Measurements from ENCODE around the gene CCNE1. TPM values are rescaled to one million over a fixed set of nuclear protein-coding genes. Genes with fewer than 3 reads are reported as not detected.
A peak's percentile ranks its signal among the peaks of the same experiment; 100 is the strongest.

Gene CCNE1
- polyA plus RNA-seq, 1 of the 3 experiments (the other 2 are of a cell fraction) = 8.9 TPM

DNA sequence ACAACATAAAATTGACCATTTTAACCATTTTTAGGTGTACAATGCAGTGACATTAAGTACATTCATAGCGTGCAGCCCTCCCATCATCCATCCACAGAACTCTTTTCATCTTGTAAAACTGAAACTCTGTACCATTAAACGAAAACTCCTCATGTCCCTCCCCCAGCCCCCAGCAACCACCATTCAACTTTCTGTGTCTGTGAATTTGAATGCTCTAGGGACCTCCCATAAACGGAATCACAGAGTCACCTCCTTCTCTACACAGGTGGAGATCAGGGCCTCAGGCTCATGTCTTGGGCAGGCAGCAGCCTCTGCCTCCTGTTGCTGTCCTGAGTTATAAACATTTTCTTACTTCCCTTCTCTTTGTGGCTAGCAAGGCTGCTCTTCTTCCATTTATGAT lies 7.3 kb upstream of the CCNE1 start:
- H2AFZ ChIP-seq (ENCODE audit: low read depth) = no peak overlapping the region
- H3K9ac ChIP-seq = no peak overlapping the region
- WGBS (ENCODE audit: low lambda C conversion rate) = 49% methylated on average over 3 of the region's 3 CpGs
- H3K9me3 ChIP-seq = no peaks in the 10 kb centered on the region
- H4K20me1 ChIP-seq (ENCODE audit: insufficient read depth) = no peaks in the 10 kb centered on the region
- ChIA-PET POLR2A (no interaction called here), CTCF (interaction anchor here (1.0 kb wide), 1 partner anchor 88 kb away, joined by 4 read pairs; no protein-coding TSS in a partner anchor)
- H3F3A ChIP-seq (replicated peaks; ENCODE audit: insufficient read depth) = no peaks in the 10 kb centered on the region
- no peaks in the 10 kb centered on the region for H3K27me3 ChIP-seq (ENCODE audit: insufficient read depth)
- DNase-seq = no peak
- TF ChIP-seq EZH2phosphoT487 (IDR thresholded peaks at IDR 0.05; ENCODE audit: borderline replicate concordance, low read depth) = no peak
- TF ChIP-seq SIN3A (IDR thresholded peaks at IDR 0.05; ENCODE audit: borderline replicate concordance, low read depth, low read length) = no peak
- no peak for TF ChIP-seq POLR2AphosphoS5 (IDR thresholded peaks at IDR 0.05; ENCODE audit: low read depth, low read length)
- H3K79me2 ChIP-seq (ENCODE audit: insufficient read depth) = no peaks in the 10 kb centered on the region
- H3K4me2 ChIP-seq = no peak overlapping the region
- no peaks in the 10 kb centered on the region for H3K36me3 ChIP-seq (replicated peaks in 1 of 2; ENCODE audit: control insufficient read depth in 1 of 2, insufficient read depth in 2 of 2, low read length in 1 of 2)
- no peak overlapping the region for H3K4me3 ChIP-seq (ENCODE audit: low read depth in 2 of 2, low read length in 1 of 2)
- H3K9me2 ChIP-seq = no peaks in the 10 kb centered on the region
- H3K27ac ChIP-seq (ENCODE audit: low read depth in 2 of 2, low read length in 1 of 2) = no peak overlapping the region
- H3K4me1 ChIP-seq (ENCODE audit: control insufficient read depth in 1 of 2, insufficient read depth in 2 of 2, low read depth in 1 of 2, low read length in 1 of 2) = peaks cover 0 to 19% of the 10 kb centered on the region in 2 experiments; a peak in 1 of 4 replicates

GRCh38 chr19:29805031-29805965 lies 6.5 kb upstream of the CCNE1 start:
- WGBS (ENCODE audit: low lambda C conversion rate) = 85% methylated on average over 16 of the region's 18 CpGs
- ChIA-PET POLR2A (no interaction called here), CTCF (no interaction called here)
- Histone ChIP-seq H3K4me3 (ENCODE audit: low read depth in 2 of 2, low read length in 1 of 2) (no peak overlapping the region), H3K9me3 (no peaks in the 10 kb centered on the region), H3K27ac (ENCODE audit: low read depth in 2 of 2, low read length in 1 of 2) (peak overlapping the region in 1 of 2 experiments; percentile 53; a peak in 2 of 4 replicates), H3K4me2 (no peak overlapping the region), H3K9ac (no peak overlapping the region), H3K79me2 (ENCODE audit: insufficient read depth) (no peaks in the 10 kb centered on the region), H3K27me3 (ENCODE audit: insufficient read depth) (no peaks in the 10 kb centered on the region), H4K20me1 (ENCODE audit: insufficient read depth) (no peaks in the 10 kb centered on the region), H3K36me3 (replicated peaks in 1 of 2; ENCODE audit: control insufficient read depth in 1 of 2, insufficient read depth in 2 of 2, low read length in 1 of 2) (no peaks in the 10 kb centered on the region), H3F3A (replicated peaks; ENCODE audit: insufficient read depth) (no peaks in the 10 kb centered on the region), H3K9me2 (no peaks in the 10 kb centered on the region), H2AFZ (ENCODE audit: low read depth) (peak overlapping the region; percentile 2; the same call in 1 of the 2 replicates), H3K4me1 (ENCODE audit: control insufficient read depth in 1 of 2, insufficient read depth in 2 of 2, low read depth in 1 of 2, low read length in 1 of 2) (peaks cover 0 to 19% of the 10 kb centered on the region in 2 experiments; a peak in 1 of 4 replicates)
- no peak for DNase-seq
- no peak for TF ChIP-seq POLR2AphosphoS5 (IDR thresholded peaks at IDR 0.05; ENCODE audit: low read depth, low read length)
- no peak for TF ChIP-seq GATA2 (CRISPR knock-in tag; IDR thresholded peaks at IDR 0.05)
- no peak for TF ChIP-seq EP300 (IDR thresholded peaks at IDR 0.05; ENCODE audit: borderline replicate concordance in 1 of 2, low read depth in 1 of 2, low read length in 1 of 2)
- TF ChIP-seq, protein P1, sequence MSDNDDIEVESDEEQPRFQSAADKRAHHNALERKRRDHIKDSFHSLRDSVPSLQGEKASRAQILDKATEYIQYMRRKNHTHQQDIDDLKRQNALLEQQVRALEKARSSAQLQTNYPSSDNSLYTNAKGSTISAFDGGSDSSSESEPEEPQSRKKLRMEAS (IDR thresholded peaks at IDR 0.05; ENCODE audit: low read depth) = no peak

DNA sequence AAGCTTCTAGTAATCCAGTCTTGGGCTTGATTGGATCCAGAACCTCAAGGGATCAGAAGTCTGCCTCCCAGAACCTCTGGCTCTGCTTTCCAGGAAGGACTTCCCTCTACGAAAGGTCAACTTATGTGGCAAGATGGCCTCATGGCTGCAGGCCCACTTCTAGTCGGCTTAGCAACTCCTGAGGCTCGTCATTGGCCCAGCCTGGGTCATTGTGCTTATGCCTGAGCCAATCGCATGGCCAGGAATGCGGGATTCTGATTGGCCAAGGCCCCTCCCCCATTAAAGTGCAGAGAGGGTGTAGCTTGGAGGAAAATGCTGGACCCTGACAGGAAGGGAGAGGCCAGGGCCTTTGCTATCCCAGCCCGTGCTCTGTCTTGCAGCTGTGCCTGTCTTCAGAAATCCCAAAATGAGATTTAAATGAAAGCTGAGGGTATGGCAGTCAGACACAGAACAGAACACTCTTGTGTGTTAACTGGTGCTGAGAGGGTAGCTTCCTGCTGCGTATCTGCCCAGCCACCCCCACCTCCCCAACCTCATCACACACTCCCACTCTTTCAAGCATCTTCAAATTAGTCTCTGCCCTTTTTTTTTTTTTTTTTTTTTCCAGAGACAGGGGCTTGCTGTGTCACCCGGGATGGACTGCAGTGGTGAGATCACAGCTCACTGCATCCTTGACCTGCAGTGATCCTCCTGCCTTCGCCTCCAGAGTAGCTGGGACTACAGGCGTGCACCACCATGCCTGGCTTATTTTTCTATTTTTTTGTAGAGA lies 5.5 kb upstream of the CCNE1 start:
- CTCF ChIA-PET = interaction anchor here (1.0 kb wide), 1 partner anchor 47 kb away, joined by 3 read pairs; no protein-coding TSS in a partner anchor
- POLR2A ChIA-PET = no interaction called here
- no peak for TF ChIP-seq REST (IDR thresholded peaks at IDR 0.05; ENCODE audit: low read depth, low read length)
- no peak for TF ChIP-seq MXI1 (IDR thresholded peaks at IDR 0.05; ENCODE audit: low read depth, low read length)
- 0 out of 4 replicates have a peak, but pooled peaks of 1 of the 2 experiments have one; percentile 20 for TF ChIP-seq EP300 (IDR thresholded peaks at IDR 0.05; ENCODE audit: borderline replicate concordance in 1 of 2, low read depth in 1 of 2, low read length in 1 of 2)
- TF ChIP-seq, protein P2, sequence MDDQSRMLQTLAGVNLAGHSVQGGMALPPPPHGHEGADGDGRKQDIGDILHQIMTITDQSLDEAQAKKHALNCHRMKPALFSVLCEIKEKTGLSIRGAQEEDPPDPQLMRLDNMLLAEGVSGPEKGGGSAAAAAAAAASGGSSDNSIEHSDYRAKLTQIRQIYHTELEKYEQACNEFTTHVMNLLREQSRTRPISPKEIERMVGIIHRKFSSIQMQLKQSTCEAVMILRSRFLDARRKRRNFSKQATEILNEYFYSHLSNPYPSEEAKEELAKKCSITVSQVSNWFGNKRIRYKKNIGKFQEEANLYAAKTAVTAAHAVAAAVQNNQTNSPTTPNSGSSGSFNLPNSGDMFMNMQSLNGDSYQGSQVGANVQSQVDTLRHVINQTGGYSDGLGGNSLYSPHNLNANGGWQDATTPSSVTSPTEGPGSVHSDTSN (IDR thresholded peaks at IDR 0.05) = no peak
- peak; percentile 85 for TF ChIP-seq RFX5 (IDR thresholded peaks at IDR 0.05; ENCODE audit: low read length)

More for the DNA sequence above, 5.5 kb upstream of the CCNE1 start:
- Histone ChIP-seq H3K27ac (ENCODE audit: low read depth in 2 of 2, low read length in 1 of 2) (peak overlapping the region in 1 of 2 experiments; percentile 53; a peak in 2 of 4 replicates), H3K4me1 (ENCODE audit: control insufficient read depth in 1 of 2, insufficient read depth in 2 of 2, low read depth in 1 of 2, low read length in 1 of 2) (peaks cover 0 to 28% of the 10 kb centered on the region in 2 experiments; a peak in 1 of 4 replicates), H3K79me2 (ENCODE audit: insufficient read depth) (no peaks in the 10 kb centered on the region), H3K9ac (no peak overlapping the region), H3K9me2 (no peaks in the 10 kb centered on the region), H3K27me3 (ENCODE audit: insufficient read depth) (no peaks in the 10 kb centered on the region), H3K4me3 (ENCODE audit: low read depth in 2 of 2, low read length in 1 of 2) (no peak overlapping the region), H3F3A (replicated peaks; ENCODE audit: insufficient read depth) (no peaks in the 10 kb centered on the region), H3K4me2 (no peak overlapping the region), H2AFZ (ENCODE audit: low read depth) (peak overlapping the region; percentile 2; the same call in 1 of the 2 replicates), H3K9me3 (no peaks in the 10 kb centered on the region), H3K36me3 (replicated peaks in 1 of 2; ENCODE audit: control insufficient read depth in 1 of 2, insufficient read depth in 2 of 2, low read length in 1 of 2) (no peaks in the 10 kb centered on the region), H4K20me1 (ENCODE audit: insufficient read depth) (no peaks in the 10 kb centered on the region)
- DNase-seq = peak; percentile 67
- 76% methylated on average over 10 of the region's 10 CpGs for WGBS (ENCODE audit: low lambda C conversion rate)
